Liver (tissue), 9 donors: ENCODE data around the gene SCN2A. TPM values are rescaled to one million over a fixed set of nuclear protein-coding genes. Genes with fewer than 3 reads are reported as not detected.

Experiments used
- DNase-seq: peaks from one replicate; pipeline ENCODE4 v3.0.0-alpha.2; 2017; ENCODE audit warnings: low spot score
- H3K27ac ChIP-seq, 2 donors: one replicate each; pipeline ENCODE4 v1.7.0; 2013; ENCODE audit warnings: inconsistent platforms in 2 of 2, low read length in 2 of 2, control low read depth in 1 of 2, low read depth in 1 of 2, mild to moderate bottlenecking in 1 of 2
- H3K27me3 ChIP-seq, 4 donors: one replicate each; pipeline versions ENCODE4 v1.6.1 to v1.7.0; 2013; ENCODE audit warnings: low read length in 3 of 4, inconsistent platforms in 1 of 4, mild to moderate bottlenecking in 1 of 4, moderate library complexity in 1 of 4; ENCODE audit not compliant: control insufficient read depth in 4 of 4, insufficient read depth in 4 of 4
- H3K36me3 ChIP-seq, 4 donors: one replicate each; pipeline versions ENCODE4 v1.6.1 to v1.7.0; 2013; ENCODE audit warnings: low read length in 3 of 4, mild to moderate bottlenecking in 3 of 4, low read depth in 1 of 4, moderate library complexity in 1 of 4; ENCODE audit not compliant: control insufficient read depth in 4 of 4, insufficient read depth in 3 of 4
- H3K4me1 ChIP-seq, 4 donors: one replicate each; pipeline versions ENCODE4 v1.6.1 to v1.7.0; 2013; ENCODE audit warnings: low read length in 3 of 4, mild to moderate bottlenecking in 3 of 4, moderate library complexity in 1 of 4; ENCODE audit not compliant: control insufficient read depth in 4 of 4, insufficient read depth in 4 of 4
- H3K4me3 ChIP-seq, 3 donors: one replicate each; pipeline versions ENCODE4 v1.6.1 to v1.7.0; 2013; ENCODE audit warnings: low read length in 3 of 3, control low read depth in 1 of 3, low read depth in 1 of 3, mild to moderate bottlenecking in 1 of 3
- H3K9ac ChIP-seq, 2 donors: one replicate each; pipeline ENCODE4 v1.7.0; 2013; ENCODE audit warnings: low read length in 2 of 2, mild to moderate bottlenecking in 2 of 2, moderate library complexity in 2 of 2, control low read depth in 1 of 2, low read depth in 1 of 2
- H3K9me3 ChIP-seq, 4 donors: one replicate each; pipeline versions ENCODE4 v1.6.1 to v1.7.0; 2013; ENCODE audit warnings: low read length in 3 of 4; ENCODE audit not compliant: control insufficient read depth in 4 of 4
- ATF3 ChIP-seq: IDR thresholded peaks from 2 replicates; pipeline ENCODE4 v1.6.1; 2016; ENCODE audit warnings: antibody characterized with exemption
- CTCF ChIP-seq: fragments of 150-350 bp; IDR thresholded peaks from 2 replicates; pipeline ENCODE4 v1.5.1; 2017; ENCODE audit warnings: improper control_type of control experiment, low read depth, low read length; ENCODE audit not compliant: missing input control
- EGR1 ChIP-seq, 2 donors: IDR thresholded peaks; 2 replicates each; pipeline ENCODE4 v1.6.1; 2016 to 2018; ENCODE audit warnings: antibody characterized with exemption in 2 of 2, low read depth in 2 of 2
- FOXA1 ChIP-seq: IDR thresholded peaks from 2 replicates; pipeline ENCODE4 v1.6.1; 2016; ENCODE audit warnings: antibody characterized with exemption
- FOXA2 ChIP-seq: IDR thresholded peaks from 2 replicates; pipeline ENCODE4 v1.6.1; 2016; ENCODE audit warnings: antibody characterized with exemption
- GABPA ChIP-seq, 2 donors: IDR thresholded peaks in 1 of 2; conservative IDR thresholded peaks in 1 of 2; 2 replicates each; pipeline ENCODE4 v1.6.1; 2016; ENCODE audit warnings: antibody characterized with exemption in 2 of 2, mild to moderate bottlenecking in 1 of 2, moderate library complexity in 1 of 2
- HNF4A ChIP-seq, 2 donors: conservative IDR thresholded peaks; 2 replicates each; pipeline ENCODE4 v1.6.1; 2016; ENCODE audit warnings: antibody characterized with exemption in 2 of 2, mild to moderate bottlenecking in 2 of 2
- HNF4G ChIP-seq: IDR thresholded peaks from 2 replicates; pipeline ENCODE4 v1.6.1; 2016; ENCODE audit warnings: antibody characterized with exemption
- JUND ChIP-seq, 2 donors: IDR thresholded peaks; 2 replicates each; pipeline ENCODE4 v1.6.1; 2016; ENCODE audit warnings: antibody characterized with exemption in 2 of 2
- MAX ChIP-seq: IDR thresholded peaks from 2 replicates; pipeline ENCODE4 v1.6.1; 2016; ENCODE audit warnings: antibody characterized with exemption
- NR2F2 ChIP-seq: IDR thresholded peaks from 2 replicates; pipeline ENCODE4 v1.6.1; 2016; ENCODE audit warnings: antibody characterized with exemption
- RAD21 ChIP-seq, 2 donors: IDR thresholded peaks; 2 replicates each; pipeline ENCODE4 v1.6.1; 2016; ENCODE audit warnings: antibody characterized with exemption in 2 of 2, mild to moderate bottlenecking in 2 of 2
- REST ChIP-seq: IDR thresholded peaks from 2 replicates; pipeline ENCODE4 v1.6.1; 2016; ENCODE audit warnings: antibody characterized with exemption, mild to moderate bottlenecking
- RXRA ChIP-seq, 2 donors: IDR thresholded peaks; 2 replicates each; pipeline ENCODE4 v1.6.1; 2017 to 2018; ENCODE audit warnings: antibody characterized with exemption in 2 of 2, mild to moderate bottlenecking in 1 of 2
- SP1 ChIP-seq: IDR thresholded peaks from 2 replicates; pipeline ENCODE4 v1.6.1; 2018; ENCODE audit warnings: antibody characterized with exemption, mild to moderate bottlenecking
- TAF1 ChIP-seq: conservative IDR thresholded peaks from 2 replicates; pipeline ENCODE4 v1.6.1; 2016; ENCODE audit warnings: antibody characterized with exemption, mild to moderate bottlenecking
- YY1 ChIP-seq: IDR thresholded peaks from 2 replicates; pipeline ENCODE4 v1.6.1; 2016; ENCODE audit warnings: antibody characterized with exemption, mild to moderate bottlenecking
- WGBS: extraction: QIAGEN DNeasy Blood & Tissue Kit; methylation state at CpG from one replicate; pipeline ENCODE4 v1.1.7; 2013; 5-methylcytosine and 5-hydroxymethylcytosine counted together
- polyA plus RNA-seq, 2 donors: library from polyadenylated mRNA; stranded (reverse) in 1 of 2; unstranded in 1 of 2; fragments of 200-250 nt in 1 of 2; fragments of >200 nt in 1 of 2; fragmentation: Nextera tagmentation in 1 of 2; extraction: Ambion mirVana in 1 of 2; gene quantifications; one replicate each; pipeline versions ENCODE4 v1.2.1 to v1.2.3, GENCODE V29; 2013 to 2015
- total RNA-seq, 2 donors: library from RNA; depleted of rRNA; stranded (reverse); fragments of >200 nt; gene quantifications; one replicate each; pipeline ENCODE4 v1.2.3, GENCODE V29; 2014
- donor health status: healthy.
- donor health status: healthy.
- donor health status: healthy.
- donor health status: healthy.
- donor health status: healthy.

SCN2A gene
- total and polyA plus RNA-seq, 4 donors: 0.01 to 0.33 (median 0.05) TPM

GRCh38 chr2:165245081-165245793, 6.0 kb downstream of the SCN2A start:
- no peak overlapping the region for H3K9ac ChIP-seq
- H3K27ac ChIP-seq: no peak overlapping the region
- 40% methylated on average over 5 of the region's 5 CpGs for WGBS
- no peaks in the 10 kb centered on the region for H3K36me3 ChIP-seq
- no peak for DNase-seq
- TF ChIP-seq GABPA (IDR thresholded peaks at IDR 0.05 in 1 of 2, conservative IDR thresholded peaks at IDR 0.05 in 1 of 2) (no peak), FOXA2 (no peak), SP1 (no peak), YY1 (no peak), REST (no peak)
- H3K4me3 ChIP-seq: no peak overlapping the region
- H3K9me3 ChIP-seq: no peaks in the 10 kb centered on the region
- H3K27me3 ChIP-seq: no peaks in the 10 kb centered on the region
- no peaks in the 10 kb centered on the region for H3K4me1 ChIP-seq

GRCh38 chr2:165248238-165248637, 9.0 kb downstream of the SCN2A start:
- Histone ChIP-seq H3K27ac (no peak overlapping the region), H3K9me3 (no peaks in the 10 kb centered on the region), H3K27me3 (no peaks in the 10 kb centered on the region), H3K36me3 (no peaks in the 10 kb centered on the region), H3K4me3 (no peak overlapping the region), H3K4me1 (no peaks in the 10 kb centered on the region), H3K9ac (no peak overlapping the region)
- TF ChIP-seq REST (no peak), GABPA (IDR thresholded peaks at IDR 0.05 in 1 of 2, conservative IDR thresholded peaks at IDR 0.05 in 1 of 2) (no peak), JUND (IDR thresholded peaks at IDR 0.05) (no peak), RXRA (IDR thresholded peaks at IDR 0.05) (no peak), ATF3 (no peak), RAD21 (IDR thresholded peaks at IDR 0.05) (no peak), HNF4A (conservative IDR thresholded peaks at IDR 0.05) (no peak), EGR1 (IDR thresholded peaks at IDR 0.05; ENCODE audit: low read depth in 2 of 2) (no peak), CTCF (no peak), FOXA1 (no peak), YY1 (no peak), NR2F2 (no peak), TAF1 (no peak), MAX (no peak), HNF4G (no peak), FOXA2 (no peak)
- DNase-seq: no peak
- WGBS: 72% methylated on average over 2 of the region's 2 CpGs
